HEK293 (cell line): ENCODE measurements around the gene FBXL7.

Source experiments
- CTCF ChIA-PET: fragments of 350-600 bp; formaldehyde crosslinking; extraction: SDS; loops from one replicate; lab custom pipeline; 2021; ENCODE audit warnings: antibody characterized with exemption; lab: Yijun Ruan, JAX
- POLR2A ChIA-PET: fragments of 300-600 bp; formaldehyde crosslinking; extraction: SDS; loops from one replicate; lab custom pipeline; 2020; ENCODE audit warnings: antibody characterized with exemption, inconsistent platforms; lab: Yijun Ruan, JAX
- H3K27ac ChIP-seq: fragments of 200-500 bp; sonication (Bioruptor generic); 2 replicates; pipeline ENCODE4 v1.5.1; 2014; ENCODE audit warnings: low read depth, low read length, control low read depth, inconsistent platforms; ENCODE audit errors: extremely low read depth
- H3K36me3 ChIP-seq, 2 experiments: fragments of 200-500 bp in 1 of 2; sonication (Bioruptor generic) in 1 of 2; 1 replicate in 1 of 2; 2 replicates in 1 of 2; pipeline ENCODE4 v1.5.1; 2014 to 2017; ENCODE audit warnings: inconsistent platforms in 2 of 2, low read length in 2 of 2; ENCODE audit not compliant: control insufficient read depth in 2 of 2, insufficient read depth in 1 of 2
- H3K4me1 ChIP-seq: fragments of 200-500 bp; sonication (Bioruptor generic); 2 replicates; pipeline ENCODE4 v1.5.1; 2014; ENCODE audit warnings: mild to moderate bottlenecking, low read length, inconsistent platforms; ENCODE audit not compliant: control insufficient read depth, insufficient read depth
- H3K4me3 ChIP-seq: 2 replicates; pipeline ENCODE4 v1.5.1; 2011; ENCODE audit warnings: low read depth, mild to moderate bottlenecking, control low read depth, low read length, moderate library complexity
- H3K9me3 ChIP-seq: fragments of 200-500 bp; sonication (Bioruptor generic); 2 replicates; pipeline ENCODE4 v1.5.1; 2014; ENCODE audit warnings: low read depth, low read length, inconsistent platforms; ENCODE audit not compliant: control insufficient read depth, insufficient read depth
- GFI1B ChIP-seq: fragments of 450-650 bp; formaldehyde crosslinking; IDR thresholded peaks from 2 replicates; pipeline ENCODE4 v1.5.1; 2016; ENCODE audit warnings: missing biosample characterization, missing genetic modification characterization
- HOXA7 ChIP-seq: sonication (generic); formaldehyde crosslinking; IDR thresholded peaks from 2 replicates; pipeline ENCODE4 v1.8.1; 2022; ENCODE audit warnings: missing genetic modification reagents, borderline replicate concordance
- WT1 ChIP-seq: fragments of 450-650 bp; formaldehyde crosslinking; IDR thresholded peaks from 2 replicates; pipeline ENCODE4 v1.5.1; 2016; ENCODE audit warnings: missing biosample characterization, missing genetic modification characterization
- ZNF138 ChIP-seq: fragments of 450-650 bp; formaldehyde crosslinking; IDR thresholded peaks from 2 replicates; pipeline ENCODE4 v1.5.1; 2016; ENCODE audit warnings: missing biosample characterization, missing genetic modification characterization, borderline replicate concordance
- ZNF19 ChIP-seq: fragments of 450-650 bp; formaldehyde crosslinking; IDR thresholded peaks from 2 replicates; pipeline ENCODE4; 2016; ENCODE audit warnings: missing biosample characterization, missing genetic modification characterization, low read depth
- ZNF266 ChIP-seq: fragments of 450-650 bp; formaldehyde crosslinking; IDR thresholded peaks from 2 replicates; pipeline ENCODE4 v1.5.1; 2016; ENCODE audit warnings: missing biosample characterization, missing genetic modification characterization, low read depth
- ZNF302 ChIP-seq: fragments of 450-650 bp; formaldehyde crosslinking; IDR thresholded peaks from 2 replicates; pipeline ENCODE4 v1.5.1; 2016; ENCODE audit warnings: missing biosample characterization, missing genetic modification characterization, low read depth
- ZNF394 ChIP-seq: fragments of 450-650 bp; formaldehyde crosslinking; IDR thresholded peaks from 2 replicates; pipeline ENCODE4 v1.5.1; 2016; ENCODE audit warnings: missing biosample characterization, missing genetic modification characterization, mild to moderate bottlenecking, moderate library complexity, borderline replicate concordance
- ZNF510 ChIP-seq: fragments of 450-650 bp; formaldehyde crosslinking; IDR thresholded peaks from 2 replicates; pipeline ENCODE4 v1.5.1; 2018; ENCODE audit warnings: mild to moderate bottlenecking, missing genetic modification characterization, missing biosample characterization; ENCODE audit not compliant: insufficient replicate concordance
- ZSCAN16 ChIP-seq: fragments of 450-650 bp; formaldehyde crosslinking; IDR thresholded peaks from 2 replicates; pipeline ENCODE4 v1.5.1; 2016; ENCODE audit warnings: missing biosample characterization, missing genetic modification characterization
- ZSCAN30 ChIP-seq: fragments of 450-650 bp; IDR thresholded peaks from 2 replicates; pipeline ENCODE4 v1.5.1; 2018; ENCODE audit warnings: missing biosample characterization, mild to moderate bottlenecking, missing genetic modification characterization, moderate library complexity
- TF ChIP-seq, protein P1 (sequence below): fragments of 450-650 bp; formaldehyde crosslinking; conservative IDR thresholded peaks from 2 replicates; pipeline ENCODE4 v1.5.1; 2016; ENCODE audit warnings: low read depth, missing biosample characterization, missing genetic modification characterization
- TF ChIP-seq, protein P2 (sequence below): fragments of 450-650 bp; formaldehyde crosslinking; IDR thresholded peaks from 2 replicates; pipeline ENCODE4 v1.5.1; 2017; ENCODE audit warnings: missing biosample characterization, missing genetic modification characterization
- TF ChIP-seq, protein P3 (sequence below): fragments of 450-650 bp; formaldehyde crosslinking; IDR thresholded peaks from 2 replicates; pipeline ENCODE4 v1.5.1; 2016; ENCODE audit warnings: missing biosample characterization, missing genetic modification characterization, borderline replicate concordance
- TF ChIP-seq, protein P4 (sequence below): fragments of 450-650 bp; IDR thresholded peaks from 2 replicates; pipeline ENCODE4 v1.5.1; 2018; ENCODE audit warnings: missing biosample characterization, missing genetic modification characterization
- TF ChIP-seq, protein P5 (sequence below): fragments of 450-650 bp; formaldehyde crosslinking; IDR thresholded peaks from 2 replicates; pipeline ENCODE4 v1.5.1; 2016; ENCODE audit warnings: missing biosample characterization, missing genetic modification characterization

FBXL7 gene

DNA sequence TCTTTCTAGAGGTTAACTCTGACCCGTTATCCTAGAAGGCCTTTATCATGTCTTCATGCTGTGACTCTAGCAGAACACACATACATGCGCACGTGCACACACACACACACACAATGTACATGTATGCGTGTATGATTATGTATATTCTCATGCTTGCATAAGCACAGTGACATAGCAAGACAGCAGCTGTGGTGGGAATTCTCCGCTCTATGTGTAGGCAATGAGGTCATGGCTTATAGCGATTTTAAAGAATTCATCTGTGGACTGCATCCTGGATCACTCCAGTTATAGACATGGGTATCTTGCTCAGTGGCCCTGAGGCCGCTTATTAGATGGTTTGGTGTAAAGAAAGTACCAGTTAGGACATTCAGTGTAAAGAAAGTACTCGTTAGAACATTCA lies 106.2 kb downstream of the FBXL7 start (continued):
- TF ChIP-seq GFI1B (tag by site-specific recombination), result no peak

DNA sequence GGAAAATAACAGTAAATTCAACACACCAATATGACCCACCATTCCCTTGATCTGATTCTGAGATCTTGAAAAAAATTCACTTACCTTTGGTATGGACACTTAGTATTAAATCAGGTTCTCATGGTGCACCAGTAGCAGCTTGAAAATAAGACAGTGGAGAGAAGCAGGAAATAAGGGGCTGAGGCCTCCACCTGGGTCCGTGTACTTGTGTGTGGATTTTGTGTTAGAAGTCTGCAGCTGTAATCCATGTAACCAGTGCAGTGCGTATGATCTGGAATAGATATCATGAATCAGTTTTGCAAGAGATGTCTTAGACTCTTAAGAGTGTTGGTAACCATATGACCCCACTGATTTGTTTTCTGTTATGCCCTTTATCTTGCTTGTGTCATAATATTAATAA lies 107.1 kb downstream of the FBXL7 start:
- ChIA-PET POLR2A (no interaction called here), CTCF (no interaction called here)
- H3K9me3 ChIP-seq, result no peaks in the 10 kb centered on the region
- H3K27ac ChIP-seq, result no peak overlapping the region
- no peaks in the 10 kb centered on the region for H3K4me1 ChIP-seq
- no peak for TF ChIP-seq HOXA7 (CRISPR knock-in tag)
- TF ChIP-seq, protein P1, sequence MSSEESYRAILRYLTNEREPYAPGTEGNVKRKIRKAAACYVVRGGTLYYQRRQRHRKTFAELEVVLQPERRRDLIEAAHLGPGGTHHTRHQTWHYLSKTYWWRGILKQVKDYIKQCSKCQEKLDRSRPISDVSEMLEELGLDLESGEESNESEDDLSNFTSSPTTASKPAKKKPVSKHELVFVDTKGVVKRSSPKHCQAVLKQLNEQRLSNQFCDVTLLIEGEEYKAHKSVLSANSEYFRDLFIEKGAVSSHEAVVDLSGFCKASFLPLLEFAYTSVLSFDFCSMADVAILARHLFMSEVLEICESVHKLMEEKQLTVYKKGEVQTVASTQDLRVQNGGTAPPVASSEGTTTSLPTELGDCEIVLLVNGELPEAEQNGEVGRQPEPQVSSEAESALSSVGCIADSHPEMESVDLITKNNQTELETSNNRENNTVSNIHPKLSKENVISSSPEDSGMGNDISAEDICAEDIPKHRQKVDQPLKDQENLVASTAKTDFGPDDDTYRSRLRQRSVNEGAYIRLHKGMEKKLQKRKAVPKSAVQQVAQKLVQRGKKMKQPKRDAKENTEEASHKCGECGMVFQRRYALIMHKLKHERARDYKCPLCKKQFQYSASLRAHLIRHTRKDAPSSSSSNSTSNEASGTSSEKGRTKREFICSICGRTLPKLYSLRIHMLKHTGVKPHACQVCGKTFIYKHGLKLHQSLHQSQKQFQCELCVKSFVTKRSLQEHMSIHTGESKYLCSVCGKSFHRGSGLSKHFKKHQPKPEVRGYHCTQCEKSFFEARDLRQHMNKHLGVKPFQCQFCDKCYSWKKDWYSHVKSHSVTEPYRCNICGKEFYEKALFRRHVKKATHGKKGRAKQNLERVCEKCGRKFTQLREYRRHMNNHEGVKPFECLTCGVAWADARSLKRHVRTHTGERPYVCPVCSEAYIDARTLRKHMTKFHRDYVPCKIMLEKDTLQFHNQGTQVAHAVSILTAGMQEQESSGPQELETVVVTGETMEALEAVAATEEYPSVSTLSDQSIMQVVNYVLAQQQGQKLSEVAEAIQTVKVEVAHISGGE (tag by site-specific recombination), result no peak
- no peak for TF ChIP-seq ZSCAN30 (tag by site-specific recombination)
- no peak for TF ChIP-seq ZNF510 (tag by site-specific recombination)
- TF ChIP-seq, protein P2, sequence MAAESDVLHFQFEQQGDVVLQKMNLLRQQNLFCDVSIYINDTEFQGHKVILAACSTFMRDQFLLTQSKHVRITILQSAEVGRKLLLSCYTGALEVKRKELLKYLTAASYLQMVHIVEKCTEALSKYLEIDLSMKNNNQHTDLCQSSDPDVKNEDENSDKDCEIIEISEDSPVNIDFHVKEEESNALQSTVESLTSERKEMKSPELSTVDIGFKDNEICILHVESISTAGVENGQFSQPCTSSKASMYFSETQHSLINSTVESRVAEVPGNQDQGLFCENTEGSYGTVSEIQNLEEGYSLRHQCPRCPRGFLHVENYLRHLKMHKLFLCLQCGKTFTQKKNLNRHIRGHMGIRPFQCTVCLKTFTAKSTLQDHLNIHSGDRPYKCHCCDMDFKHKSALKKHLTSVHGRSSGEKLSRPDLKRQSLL (tag by site-specific recombination), result no peak
- no peak for TF ChIP-seq ZNF138
- no peak for TF ChIP-seq ZNF19 (tag by site-specific recombination)
- no peak for TF ChIP-seq ZNF266
- TF ChIP-seq, protein P3, sequence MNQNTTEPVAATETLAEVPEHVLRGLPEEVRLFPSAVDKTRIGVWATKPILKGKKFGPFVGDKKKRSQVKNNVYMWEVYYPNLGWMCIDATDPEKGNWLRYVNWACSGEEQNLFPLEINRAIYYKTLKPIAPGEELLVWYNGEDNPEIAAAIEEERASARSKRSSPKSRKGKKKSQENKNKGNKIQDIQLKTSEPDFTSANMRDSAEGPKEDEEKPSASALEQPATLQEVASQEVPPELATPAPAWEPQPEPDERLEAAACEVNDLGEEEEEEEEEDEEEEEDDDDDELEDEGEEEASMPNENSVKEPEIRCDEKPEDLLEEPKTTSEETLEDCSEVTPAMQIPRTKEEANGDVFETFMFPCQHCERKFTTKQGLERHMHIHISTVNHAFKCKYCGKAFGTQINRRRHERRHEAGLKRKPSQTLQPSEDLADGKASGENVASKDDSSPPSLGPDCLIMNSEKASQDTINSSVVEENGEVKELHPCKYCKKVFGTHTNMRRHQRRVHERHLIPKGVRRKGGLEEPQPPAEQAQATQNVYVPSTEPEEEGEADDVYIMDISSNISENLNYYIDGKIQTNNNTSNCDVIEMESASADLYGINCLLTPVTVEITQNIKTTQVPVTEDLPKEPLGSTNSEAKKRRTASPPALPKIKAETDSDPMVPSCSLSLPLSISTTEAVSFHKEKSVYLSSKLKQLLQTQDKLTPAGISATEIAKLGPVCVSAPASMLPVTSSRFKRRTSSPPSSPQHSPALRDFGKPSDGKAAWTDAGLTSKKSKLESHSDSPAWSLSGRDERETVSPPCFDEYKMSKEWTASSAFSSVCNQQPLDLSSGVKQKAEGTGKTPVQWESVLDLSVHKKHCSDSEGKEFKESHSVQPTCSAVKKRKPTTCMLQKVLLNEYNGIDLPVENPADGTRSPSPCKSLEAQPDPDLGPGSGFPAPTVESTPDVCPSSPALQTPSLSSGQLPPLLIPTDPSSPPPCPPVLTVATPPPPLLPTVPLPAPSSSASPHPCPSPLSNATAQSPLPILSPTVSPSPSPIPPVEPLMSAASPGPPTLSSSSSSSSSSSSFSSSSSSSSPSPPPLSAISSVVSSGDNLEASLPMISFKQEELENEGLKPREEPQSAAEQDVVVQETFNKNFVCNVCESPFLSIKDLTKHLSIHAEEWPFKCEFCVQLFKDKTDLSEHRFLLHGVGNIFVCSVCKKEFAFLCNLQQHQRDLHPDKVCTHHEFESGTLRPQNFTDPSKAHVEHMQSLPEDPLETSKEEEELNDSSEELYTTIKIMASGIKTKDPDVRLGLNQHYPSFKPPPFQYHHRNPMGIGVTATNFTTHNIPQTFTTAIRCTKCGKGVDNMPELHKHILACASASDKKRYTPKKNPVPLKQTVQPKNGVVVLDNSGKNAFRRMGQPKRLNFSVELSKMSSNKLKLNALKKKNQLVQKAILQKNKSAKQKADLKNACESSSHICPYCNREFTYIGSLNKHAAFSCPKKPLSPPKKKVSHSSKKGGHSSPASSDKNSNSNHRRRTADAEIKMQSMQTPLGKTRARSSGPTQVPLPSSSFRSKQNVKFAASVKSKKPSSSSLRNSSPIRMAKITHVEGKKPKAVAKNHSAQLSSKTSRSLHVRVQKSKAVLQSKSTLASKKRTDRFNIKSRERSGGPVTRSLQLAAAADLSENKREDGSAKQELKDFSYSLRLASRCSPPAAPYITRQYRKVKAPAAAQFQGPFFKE (tag by site-specific recombination), result no peak
- no peak for TF ChIP-seq ZSCAN16 (tag by site-specific recombination)
- TF ChIP-seq ZNF394 (tag by site-specific recombination), result no peak
- TF ChIP-seq WT1, result no peak
- TF ChIP-seq, protein P4, sequence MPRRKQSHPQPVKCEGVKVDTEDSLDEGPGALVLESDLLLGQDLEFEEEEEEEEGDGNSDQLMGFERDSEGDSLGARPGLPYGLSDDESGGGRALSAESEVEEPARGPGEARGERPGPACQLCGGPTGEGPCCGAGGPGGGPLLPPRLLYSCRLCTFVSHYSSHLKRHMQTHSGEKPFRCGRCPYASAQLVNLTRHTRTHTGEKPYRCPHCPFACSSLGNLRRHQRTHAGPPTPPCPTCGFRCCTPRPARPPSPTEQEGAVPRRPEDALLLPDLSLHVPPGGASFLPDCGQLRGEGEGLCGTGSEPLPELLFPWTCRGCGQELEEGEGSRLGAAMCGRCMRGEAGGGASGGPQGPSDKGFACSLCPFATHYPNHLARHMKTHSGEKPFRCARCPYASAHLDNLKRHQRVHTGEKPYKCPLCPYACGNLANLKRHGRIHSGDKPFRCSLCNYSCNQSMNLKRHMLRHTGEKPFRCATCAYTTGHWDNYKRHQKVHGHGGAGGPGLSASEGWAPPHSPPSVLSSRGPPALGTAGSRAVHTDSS (tag by site-specific recombination), result no peak
- no peak for TF ChIP-seq ZNF302 (tag by site-specific recombination)
- TF ChIP-seq, protein P5, sequence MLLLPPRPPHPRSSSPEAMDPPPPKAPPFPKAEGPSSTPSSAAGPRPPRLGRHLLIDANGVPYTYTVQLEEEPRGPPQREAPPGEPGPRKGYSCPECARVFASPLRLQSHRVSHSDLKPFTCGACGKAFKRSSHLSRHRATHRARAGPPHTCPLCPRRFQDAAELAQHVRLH (tag by site-specific recombination), result no peak
- H3K36me3 ChIP-seq, result no peaks in the 10 kb centered on the region
- H3K4me3 ChIP-seq, result no peak overlapping the region
